NK-92 treated with Interleukin-12 subunit alpha and Interleukin-12 subunit beta, amount 100 ng/mL, for 24 hours (cell line): Measurements from ENCODE around the gene FAIM2.

Experiments used
- DNase-seq: peaks from one replicate; lab custom pipeline; 2025; lab: John Stamatoyannopoulos, UW

Gene FAIM2

DNA sequence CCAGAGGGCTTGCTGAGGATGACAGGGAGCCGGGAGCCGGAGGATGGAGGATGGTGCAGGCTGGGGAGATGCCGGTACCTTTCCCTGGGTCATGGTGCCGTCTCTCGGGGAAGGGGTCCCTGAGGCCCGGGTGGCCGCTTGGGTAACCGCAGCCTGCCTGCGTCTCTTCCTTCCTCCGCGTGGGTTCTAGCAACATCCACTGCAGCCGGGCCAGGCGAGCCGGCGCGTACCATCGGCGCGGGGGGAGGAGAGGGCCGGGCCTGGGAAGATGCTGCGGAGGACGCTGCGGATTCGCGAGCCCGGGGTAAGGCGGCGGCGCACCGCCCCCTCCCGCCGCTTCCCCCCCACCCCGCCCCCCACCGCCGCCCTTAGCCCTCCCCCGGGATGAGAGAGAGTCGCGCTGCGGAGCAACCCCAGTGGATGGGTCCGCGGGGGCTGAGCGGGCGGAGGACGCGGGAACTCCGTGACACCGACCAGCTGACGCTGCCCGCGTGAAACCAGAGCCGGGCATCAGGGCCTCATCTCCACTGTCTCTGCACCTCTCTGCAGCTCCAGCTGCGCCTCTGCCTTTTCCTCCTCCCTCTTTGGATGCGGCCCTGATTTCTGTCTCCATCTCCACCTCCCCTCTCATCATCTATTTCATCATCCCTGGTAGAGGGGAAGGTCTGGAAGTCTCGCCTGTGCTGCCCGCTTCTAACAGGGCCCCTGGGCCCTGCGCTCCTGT is at the start of gene FAIM2:
Gene FAIM2, minus strand, starts transcription at position 201 of the 724 bp plus-strand sequence. Its CDS starts 108 bp downstream, at position 93.
- DNase-seq, result no peak

DNA sequence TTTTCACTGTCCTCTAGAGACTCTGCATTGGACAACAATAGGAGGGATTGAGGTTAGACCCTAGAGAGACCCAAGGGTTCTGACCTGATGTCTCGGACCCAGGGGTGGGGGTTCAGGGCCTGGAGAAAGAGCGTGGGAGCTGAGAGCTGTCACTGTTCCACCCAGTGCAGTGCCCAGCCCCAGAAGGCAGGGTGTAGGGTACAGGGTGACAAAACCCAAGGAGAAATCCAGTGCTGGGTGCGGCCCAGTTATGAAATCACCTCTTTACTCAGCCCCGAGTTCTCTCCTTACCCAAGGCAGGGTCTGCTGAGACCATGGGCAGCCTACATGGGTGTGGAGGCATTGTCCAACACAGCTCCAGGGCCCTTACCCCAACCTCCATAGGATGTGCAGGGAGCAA is 49.5 kb upstream of the FAIM2 start:
- no peak for DNase-seq

DNA sequence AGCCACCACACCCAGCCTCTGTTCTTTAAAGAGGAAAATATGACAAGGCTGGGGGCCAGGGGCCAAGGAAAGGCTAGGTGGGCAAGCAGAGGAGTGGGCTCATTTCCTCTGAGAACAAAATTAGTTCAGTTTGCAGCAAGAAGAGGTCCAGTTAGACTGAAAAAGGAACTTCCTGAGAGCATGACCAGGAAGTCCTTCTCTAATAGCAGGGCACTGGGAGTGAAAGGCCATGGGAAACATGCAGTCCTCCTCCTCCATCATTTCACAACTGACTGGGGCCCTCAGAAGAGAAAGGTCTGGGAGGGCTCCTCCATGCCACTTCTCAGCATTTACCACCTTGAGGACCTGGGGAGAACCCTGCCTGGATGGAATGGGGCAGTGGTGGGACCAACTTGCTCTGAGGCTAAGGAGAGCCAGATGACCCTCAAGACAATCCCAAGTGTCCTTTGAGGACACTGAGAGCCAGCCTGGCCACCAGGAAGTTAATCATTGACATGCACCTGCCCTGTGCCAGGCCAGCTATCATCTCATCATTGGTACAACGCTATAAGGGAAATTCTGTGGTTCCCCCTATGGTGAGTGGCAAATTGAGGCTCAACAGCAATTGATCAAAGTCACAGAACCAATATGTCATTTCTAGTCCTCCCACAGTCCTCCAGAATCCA is 48.8 kb upstream of the FAIM2 start:
- no peak for DNase-seq

DNA sequence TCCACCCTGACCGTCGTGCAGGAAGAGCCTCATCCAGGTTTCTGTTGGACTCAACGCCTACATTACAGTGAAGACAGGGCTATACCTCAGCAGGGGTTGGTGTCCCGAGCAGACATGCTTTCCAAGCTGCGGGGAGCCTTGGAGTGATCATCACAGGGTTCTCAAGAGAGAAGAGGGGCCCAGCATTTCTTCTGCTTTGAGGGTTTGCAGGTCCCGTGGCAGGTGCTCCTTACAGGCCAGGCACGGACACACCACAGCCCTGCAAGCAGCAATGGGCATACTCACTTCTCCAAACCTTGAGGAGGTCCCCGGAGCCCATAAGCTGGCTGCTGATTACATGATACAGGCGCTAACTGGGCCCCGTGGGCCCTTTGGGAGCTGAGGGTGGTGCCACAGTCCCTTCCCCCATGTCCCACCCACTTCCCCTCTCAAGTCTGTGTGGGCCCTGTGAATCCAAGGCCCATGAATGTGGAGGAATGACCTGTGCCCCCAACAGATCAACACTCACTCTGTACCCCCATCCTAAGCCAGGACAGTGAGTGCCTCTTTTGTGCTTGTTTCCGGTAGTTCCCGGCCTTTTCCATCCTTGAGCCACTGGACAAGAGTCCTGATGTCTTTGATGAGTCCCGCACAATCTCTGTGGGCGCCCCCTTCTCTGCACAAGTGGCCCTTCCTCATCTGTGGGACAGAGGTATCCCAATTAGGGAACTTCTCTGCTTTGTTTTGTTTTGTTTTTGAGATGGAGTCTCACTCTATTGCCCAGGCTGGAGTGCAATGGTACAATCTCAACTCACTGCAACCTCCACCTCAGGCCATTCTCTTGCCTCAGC is 47.9 kb upstream of the FAIM2 start:
- DNase-seq, result no peak

DNA sequence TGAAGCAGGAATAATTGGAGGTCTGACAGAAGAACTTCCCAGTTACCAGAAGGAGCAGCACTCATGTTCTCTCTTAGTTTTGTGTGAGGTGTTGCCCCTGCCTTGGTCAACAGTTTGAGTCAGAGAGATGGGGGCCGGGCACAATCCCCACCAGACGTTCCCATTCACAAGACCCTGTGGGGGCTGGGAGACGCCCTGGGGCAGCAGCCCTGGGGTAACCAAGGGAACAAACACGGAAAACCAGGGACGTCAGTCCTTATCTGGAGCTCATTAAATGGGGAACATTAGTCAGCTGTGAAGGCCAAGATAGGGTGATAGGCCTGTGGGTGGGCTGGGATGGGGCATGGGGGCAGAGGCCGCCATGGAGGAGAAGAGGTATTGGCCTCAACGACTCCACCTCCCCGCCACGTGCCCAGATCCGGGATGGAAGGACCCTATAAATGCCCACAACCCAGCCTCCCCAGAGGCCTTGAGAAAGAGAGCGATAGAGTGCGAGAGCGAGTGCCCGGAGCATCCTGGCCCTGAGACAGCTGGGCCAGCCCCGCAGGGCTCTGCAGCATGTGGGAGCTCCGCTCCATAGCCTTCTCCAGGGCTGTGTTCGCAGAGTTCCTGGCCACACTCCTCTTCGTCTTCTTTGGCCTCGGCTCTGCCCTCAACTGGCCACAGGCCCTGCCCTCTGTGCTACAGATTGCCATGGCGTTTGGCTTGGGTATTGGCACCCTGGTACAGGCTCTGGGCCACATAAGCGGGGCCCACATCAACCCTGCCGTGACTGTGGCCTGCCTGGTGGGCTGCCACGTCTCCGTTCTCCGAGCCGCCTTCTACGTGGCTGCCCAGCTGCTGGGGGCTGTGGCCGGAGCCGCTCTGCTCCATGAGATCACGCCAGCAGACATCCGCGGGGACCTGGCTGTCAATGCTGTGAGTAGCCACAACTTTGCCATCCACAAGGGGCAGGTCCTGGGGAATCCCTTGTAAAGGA is 46.9 kb upstream of the FAIM2 start, which contains the start of gene AQP2:
Gene AQP2, plus strand, starts transcription at position 465 of the 979 bp plus-strand sequence. Its CDS starts 94 bp downstream, at position 559.
- no peak for DNase-seq

DNA sequence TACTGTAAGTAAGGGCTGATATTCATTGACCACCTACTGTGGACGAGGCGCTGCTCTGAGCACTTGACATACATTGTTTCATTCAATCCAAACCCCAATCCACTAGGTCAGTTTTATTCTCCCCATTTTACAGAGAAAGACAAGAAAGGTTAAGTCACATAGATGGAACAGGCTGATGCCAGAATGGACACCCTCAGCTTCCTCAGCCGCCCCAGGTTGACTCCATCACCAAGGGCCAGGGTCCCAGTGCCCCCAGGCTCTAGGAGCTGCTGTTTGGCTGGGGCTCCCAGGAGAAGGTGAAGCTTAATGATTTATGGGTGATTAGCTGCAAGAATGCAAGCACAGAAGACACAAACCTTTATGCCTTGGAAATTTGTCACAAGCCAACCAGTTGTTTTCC is 46.2 kb upstream of the FAIM2 start:
- DNase-seq, result no peak

DNA sequence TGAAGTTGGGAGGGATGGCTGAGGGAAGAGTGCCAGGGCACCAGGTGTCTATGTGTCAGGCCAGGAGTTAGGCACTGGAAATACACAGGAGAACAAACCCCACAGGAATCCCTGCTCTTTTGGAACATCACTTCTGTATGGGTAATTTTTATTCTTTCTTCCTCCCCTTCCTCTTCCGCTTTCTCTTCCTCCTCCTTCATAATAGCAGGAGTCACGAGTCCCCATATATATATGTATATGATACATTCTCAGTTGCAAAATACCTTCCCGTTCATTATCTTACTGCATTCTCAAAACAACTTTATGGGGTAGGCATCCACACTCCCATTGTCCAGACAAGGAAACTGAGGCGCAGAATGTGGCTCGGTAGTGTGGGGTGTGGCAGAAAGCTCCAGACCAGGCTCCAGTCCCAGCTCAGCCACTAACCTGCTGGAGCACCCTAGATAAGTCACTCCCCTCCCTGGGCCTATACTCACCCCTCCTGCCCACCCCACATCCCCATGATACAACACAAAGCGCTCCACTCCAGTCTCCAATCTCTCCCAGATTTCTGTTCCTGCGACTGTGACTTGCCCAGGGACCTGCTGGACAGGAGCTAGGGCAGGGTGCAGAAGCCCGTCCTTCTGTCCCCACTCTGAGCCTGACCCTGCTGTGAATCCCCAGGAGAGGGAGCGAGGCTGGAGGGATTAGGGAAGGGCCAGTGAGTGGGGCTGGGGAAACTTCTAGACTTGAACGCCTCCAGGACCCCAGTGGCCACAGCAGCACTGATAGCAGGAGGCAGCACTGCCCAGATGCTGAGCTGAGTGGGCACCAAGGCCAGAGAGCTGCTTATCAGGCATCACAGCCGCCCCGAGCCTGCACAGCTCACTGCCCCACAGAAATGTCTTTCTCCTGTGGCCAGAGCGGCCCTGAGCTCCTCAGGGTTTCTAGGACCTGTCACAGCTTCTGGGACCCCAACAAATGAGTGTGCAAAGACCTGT is 45.5 kb upstream of the FAIM2 start:
- no peak for DNase-seq

DNA sequence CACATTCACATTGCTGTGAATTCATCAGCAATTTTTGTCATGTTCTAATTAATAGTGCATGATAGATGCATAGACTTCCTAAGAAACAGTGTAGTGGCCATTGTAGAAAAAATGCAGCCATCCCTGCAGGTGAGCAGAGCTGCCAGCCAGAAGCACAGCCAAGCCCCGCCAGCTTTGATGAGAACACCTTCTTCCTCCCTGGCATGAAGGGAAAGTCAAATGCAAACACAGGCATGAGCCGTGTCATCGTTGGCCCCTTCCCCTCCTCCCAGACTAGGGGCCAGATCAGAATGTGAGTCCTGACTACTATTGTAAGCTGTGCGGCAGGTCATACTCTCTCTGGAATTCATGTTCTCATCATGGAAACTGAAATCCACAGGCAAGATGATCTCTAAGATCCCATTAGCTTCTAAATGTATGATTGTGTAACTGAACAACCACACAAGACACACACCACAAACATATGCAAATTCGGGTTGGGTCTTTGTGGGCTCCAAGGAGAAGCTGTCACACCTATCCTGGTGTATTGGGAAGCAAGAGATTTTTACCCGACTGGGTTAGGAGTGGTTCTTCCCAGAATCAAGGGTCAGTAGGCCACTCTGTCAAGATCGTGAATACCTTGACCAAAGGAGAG is 44.0 kb upstream of the FAIM2 start:
- no peak for DNase-seq

DNA sequence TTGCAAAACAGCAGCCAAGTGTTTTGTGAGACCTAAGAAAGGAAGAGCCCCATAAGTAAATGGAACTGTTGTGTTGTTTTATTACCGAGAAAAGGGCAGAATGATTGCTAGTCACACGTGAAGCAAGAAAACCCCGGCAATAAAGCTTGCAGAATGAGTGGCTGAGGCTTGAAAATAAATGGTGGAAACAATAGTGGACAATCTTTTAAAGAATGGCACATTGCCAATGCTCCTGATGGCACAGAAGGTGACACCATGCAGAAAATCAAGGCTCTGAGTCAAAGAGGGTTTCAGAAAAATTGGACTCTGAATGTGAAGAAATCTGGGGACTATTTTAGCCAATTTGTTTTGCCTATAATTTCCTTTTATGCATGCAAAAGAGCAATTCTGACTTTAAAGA is 42.8 kb upstream of the FAIM2 start:
- no peak for DNase-seq

DNA sequence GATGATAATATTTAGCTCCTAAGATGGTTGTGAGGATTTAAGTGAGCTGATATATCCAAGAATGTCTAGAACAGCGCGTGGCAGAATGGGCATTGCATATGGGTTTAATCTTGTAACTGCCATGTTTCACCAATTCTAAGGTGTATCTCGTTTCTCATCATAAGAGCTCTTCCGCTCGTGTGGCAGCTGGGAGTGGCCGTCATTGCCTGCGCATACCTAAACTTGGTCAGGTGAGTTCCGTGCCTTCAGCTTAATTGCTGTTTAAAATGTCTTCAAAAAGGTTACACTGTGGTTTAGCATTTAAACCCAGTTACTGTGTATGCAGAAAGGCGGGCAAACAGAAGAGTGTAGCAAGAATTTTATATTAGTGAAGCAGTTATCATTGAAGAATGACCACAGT is 42.4 kb upstream of the FAIM2 start:
- no peak for DNase-seq

DNA sequence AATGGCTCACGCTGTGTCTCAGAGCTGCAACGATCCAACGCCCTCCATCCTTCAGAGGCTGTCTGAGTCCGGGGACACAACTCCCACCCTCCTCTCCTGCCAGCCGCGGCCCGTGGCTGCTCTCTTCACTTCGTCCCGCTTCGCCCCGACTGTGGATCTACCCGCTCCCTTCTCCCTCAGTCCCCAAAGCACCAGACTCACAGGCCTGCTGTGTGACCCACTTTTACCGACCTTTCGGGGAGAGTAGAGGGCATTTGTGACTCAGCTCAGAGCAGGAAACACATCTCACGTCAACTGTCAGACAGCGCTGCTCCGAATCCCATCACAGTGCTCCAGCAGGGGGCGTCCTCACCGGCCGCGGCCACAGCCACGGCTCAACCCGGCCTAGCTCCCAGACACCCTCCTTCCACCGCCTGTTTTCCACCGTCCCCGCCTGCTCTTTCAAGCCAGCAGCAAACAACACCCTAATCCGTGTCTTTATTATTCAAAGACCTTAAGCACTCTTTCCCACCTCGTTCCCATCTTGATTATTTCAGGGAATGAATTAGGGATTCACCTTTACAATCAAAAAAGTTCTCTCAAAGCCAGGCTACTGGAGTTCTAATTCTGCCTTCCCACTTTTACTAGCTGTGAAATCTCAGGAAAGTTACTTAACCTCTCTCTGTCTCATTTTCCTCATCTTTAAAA is 41.8 kb upstream of the FAIM2 start:
- DNase-seq, result peak; percentile 19

DNA sequence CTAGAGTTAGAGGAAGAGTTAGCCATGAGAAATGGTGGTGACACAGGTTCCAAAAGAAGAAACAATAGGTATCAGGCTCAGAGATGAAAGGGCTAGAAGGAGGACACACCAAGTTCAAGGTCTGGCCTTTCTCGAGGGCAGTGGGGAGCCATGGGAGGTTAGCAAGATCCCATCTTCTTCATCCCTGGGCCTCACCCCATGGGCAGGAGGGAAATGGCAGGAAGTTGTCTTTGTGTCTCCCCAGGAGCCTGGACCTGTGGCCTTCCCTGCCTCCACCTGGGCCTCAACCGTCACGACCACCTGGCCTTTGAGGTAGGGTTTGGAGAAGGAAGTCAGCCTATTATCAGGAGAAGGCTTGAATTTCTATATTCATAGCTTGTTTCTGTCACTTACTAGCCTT is 41.0 kb upstream of the FAIM2 start:
- DNase-seq, result no peak

DNA sequence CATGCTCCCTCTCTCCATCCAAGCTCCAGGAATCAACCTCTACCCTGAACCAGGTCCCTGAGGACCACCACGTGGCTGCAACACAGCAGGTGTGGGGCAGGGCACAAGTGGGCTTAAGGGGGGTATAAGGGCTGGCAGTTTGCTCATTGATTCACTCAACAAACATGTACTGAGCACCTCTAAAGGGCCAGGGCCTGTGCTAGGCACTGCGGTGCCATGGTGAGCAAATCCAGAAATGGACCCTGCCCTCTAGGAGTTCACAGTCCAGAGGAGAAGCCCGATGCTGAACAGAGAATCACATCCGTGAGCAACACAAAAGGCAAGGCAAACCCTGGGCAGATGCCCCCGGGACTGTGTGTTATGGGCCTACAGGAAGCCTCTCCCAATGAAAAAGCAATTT is 40.3 kb upstream of the FAIM2 start:
- no peak for DNase-seq

DNA sequence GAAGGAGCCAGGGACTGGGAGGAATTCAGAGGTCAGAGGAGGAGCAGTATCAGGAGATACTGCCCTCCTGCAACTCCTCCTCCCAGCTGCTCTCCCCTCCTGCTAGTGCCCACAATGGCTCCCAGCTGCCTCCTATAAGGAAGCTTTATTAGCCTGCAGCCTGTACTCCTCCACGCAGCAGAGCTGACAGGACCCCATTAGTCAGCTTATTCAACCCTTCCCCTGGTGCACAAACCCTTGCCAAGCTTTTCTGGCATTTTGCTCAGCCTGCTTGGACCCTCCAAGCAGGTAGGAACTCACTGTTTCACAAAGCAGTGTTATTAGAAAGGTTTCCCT is 39.9 kb upstream of the FAIM2 start:
- no peak for DNase-seq

DNA sequence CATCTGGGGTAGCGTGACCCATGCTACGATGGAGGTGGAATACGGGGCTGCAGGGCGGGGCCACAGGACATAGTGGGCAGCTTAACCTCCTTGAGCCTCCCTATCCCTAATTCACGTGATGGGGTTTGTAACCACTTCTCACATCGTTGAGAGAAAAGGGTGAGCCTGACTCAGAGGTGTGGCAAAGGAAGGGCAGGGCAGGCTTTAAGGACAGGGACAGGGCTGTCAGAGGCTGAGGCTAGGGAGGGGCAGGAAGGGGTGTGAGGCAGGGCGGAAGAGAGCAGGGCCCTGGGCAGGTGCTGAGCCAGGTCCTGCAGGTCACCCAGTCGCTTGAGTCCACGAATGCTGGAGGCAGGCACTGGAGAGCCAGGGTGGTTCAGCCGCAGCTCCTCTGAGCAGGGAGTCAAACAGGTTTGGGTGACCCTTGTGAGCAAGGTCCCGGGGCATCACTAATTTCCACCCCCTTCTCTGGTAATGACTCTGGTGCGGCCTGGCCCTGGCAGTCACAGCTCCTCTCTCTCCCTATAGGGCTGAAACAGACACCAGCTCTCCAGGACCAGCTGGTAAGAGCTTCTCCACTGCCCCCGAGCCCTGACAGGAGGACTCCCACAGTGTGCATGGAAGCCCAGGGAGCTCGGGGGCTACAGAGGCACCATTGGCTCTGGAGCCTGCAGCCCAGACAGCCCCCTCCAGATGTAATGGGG is 39.4 kb upstream of the FAIM2 start:
- DNase-seq, result no peak

DNA sequence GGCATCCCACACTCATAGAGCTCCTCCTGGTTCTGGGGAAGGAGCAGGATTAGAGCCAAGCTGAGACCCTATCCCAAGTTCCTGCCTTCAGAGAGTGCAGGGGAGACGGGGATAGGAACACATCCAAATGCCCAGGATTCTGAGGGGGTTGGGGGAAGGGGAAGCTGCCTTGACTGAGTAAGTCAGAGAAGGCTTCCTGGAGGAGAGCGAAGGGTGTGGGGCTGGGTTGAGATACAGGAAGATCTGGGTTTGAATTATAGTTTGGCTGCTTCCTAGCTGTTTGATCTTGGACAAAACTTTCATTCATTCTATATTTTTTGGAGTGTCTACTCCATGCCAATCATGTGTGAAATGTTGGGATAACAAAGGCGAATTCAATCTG is 38.8 kb upstream of the FAIM2 start:
- no peak for DNase-seq

DNA sequence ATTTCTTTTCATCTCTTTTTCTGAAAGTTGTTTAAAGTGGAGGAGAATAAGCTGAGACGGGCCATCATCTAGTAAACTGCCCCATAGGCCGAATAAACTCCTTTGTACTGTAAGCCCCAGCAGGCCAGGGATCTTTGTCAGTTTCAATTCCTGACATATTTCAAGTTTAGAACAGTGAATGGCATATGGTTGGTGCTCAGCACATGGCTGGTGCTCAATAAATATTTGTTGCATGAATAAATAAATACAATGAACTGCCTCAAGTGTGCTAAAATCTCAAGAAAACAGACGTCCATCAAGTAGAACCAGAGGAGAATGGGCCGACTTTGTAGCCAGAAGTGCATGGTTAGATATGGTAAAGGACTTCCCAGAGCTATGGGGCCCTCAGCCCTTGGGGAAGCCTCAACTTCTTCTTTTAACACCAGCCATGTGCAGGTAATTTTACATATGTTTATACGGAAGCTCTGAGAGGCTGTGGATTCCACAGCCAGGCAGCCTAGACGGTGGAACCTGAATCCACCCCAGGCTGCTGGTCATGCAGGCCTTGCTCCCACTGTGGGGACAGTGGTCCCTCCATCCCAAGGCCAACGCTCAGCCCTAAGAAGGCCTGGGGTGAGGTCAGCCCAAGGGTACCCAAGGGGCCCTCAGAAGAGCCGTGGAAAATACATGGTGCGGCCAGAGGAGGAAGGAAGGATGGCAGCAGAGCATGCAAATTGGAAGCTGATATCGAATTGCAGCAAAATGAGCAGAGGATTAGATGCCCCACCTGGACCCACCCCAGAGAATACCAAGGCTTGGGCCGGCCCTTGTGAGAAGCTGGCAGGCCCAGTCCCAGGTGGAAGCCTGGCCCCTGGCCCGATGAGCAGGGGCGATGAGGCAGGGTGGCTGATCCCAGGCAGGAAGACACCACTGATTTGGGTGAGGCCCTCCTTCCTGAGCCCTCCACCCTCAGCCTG is 38.1 kb upstream of the FAIM2 start:
- DNase-seq, result no peak

DNA sequence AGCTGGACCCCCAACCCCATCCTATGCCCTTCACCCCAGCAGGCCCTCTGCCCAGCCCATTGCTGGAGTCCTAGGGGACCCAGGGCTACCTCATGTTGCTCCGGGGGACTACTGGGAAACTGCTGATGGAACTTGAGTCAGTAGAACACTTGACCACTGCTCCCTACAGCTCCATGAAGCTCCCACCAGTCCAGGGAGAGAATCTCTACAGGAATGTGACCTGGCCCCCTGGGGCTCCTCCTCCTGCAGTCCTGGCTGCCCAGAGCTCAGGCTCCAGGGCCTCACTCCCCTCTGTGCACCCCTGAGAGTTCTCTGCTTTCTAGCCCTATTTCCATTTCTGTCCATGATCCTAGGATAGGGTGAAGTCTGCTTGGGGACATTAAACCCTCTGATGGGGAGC is 36.0 kb upstream of the FAIM2 start:
- no peak for DNase-seq
